HepG2 (cell line): Measurements from ENCODE around the gene SRD5A2. TPM values are rescaled to one million over a fixed set of nuclear protein-coding genes. Genes with fewer than 3 reads are reported as not detected.
A peak's percentile ranks its signal among the peaks of the same experiment; 100 is the strongest.

Source experiments
- ATAC-seq: fragments of 200-7000 bp; cut with Tn5 transposase; 3 replicates; pipeline ENCODE4 v1.9.1; 2020; ENCODE audit warnings: mild to moderate bottlenecking, moderate library complexity
- BruUV-seq: library from RNA; stranded (reverse); fragments of 400-500 nt; replicated peaks from 2 replicates; lab custom pipeline; 2021; lab: Mats Ljungman, UMichigan
- CTCF ChIA-PET: fragments of 300-600 bp; formaldehyde crosslinking; extraction: SDS; loops from one replicate; lab custom pipeline; 2021; ENCODE audit warnings: low total read pairs, inconsistent platforms, low intra/inter-chr PET ratio; lab: Yijun Ruan, JAX
- POLR2A ChIA-PET: fragments of 350-600 bp; sonication (Branson Sonifier 250); formaldehyde crosslinking; loops from one replicate; lab custom pipeline; 2020; ENCODE audit warnings: antibody characterized with exemption, inconsistent platforms; lab: Yijun Ruan, JAX
- DNase-seq: peaks from one replicate; pipeline ENCODE4 v3.0.0-alpha.2; 2015; ENCODE audit warnings: low spot score
- FAIRE-seq: peaks from 3 replicates; lab custom pipeline; 2011; peaks lifted over from hg19 to GRCh38; lab: Jason Lieb, UNC
- H2AFZ ChIP-seq: one replicate; pipeline ENCODE4 v1.6.1; 2011; ENCODE audit warnings: low read length, inconsistent platforms
- H3K27ac ChIP-seq: fragments of 300-600 bp; 3 replicates; pipeline ENCODE4 v1.8.0; 2011; ENCODE audit warnings: mixed run types, mild to moderate bottlenecking, mixed read lengths, low read length, inconsistent platforms; ENCODE audit not compliant: insufficient read depth; ENCODE audit errors: extremely low read length
- H3K27me3 ChIP-seq, 2 experiments: fragments of 200-600 bp in 1 of 2; 2 replicates in 1 of 2; 3 replicates in 1 of 2; pipeline versions ENCODE4 v1.6.0 to v1.8.0; 2011; ENCODE audit warnings: low read length in 2 of 2, mild to moderate bottlenecking in 2 of 2, moderate library complexity in 2 of 2, inconsistent platforms in 1 of 2; ENCODE audit not compliant: insufficient read depth in 2 of 2, control insufficient read depth in 1 of 2
- H3K36me3 ChIP-seq, 2 experiments: fragments of 200-600 bp in 1 of 2; replicated peaks in 1 of 2; 2 replicates in 1 of 2; 3 replicates in 1 of 2; pipeline versions ENCODE4 v1.5.1 to v1.8.0; 2011; ENCODE audit warnings: low read length in 2 of 2, inconsistent platforms in 1 of 2; ENCODE audit not compliant: insufficient read depth in 2 of 2, control insufficient read depth in 1 of 2
- H3K4me1 ChIP-seq: 2 replicates; pipeline ENCODE4 v1.5.1; 2012; ENCODE audit warnings: low read length, inconsistent platforms; ENCODE audit not compliant: insufficient read depth
- H3K4me2 ChIP-seq: 2 replicates; pipeline ENCODE4 v1.6.0; 2011; ENCODE audit warnings: low read depth, low read length, inconsistent platforms
- H3K4me3 ChIP-seq, 3 experiments: fragments of 200-600 bp in 1 of 3; sonication (generic), shearing (Covaris generic) in 1 of 3; replicated peaks in 1 of 3; 2 replicates each; pipeline ENCODE4 v1.5.1; 2011 to 2016; ENCODE audit warnings: low read length in 3 of 3, inconsistent platforms in 2 of 3, low read depth in 2 of 3, mild to moderate bottlenecking in 2 of 3, control low read depth in 1 of 3, mixed read lengths in 1 of 3; ENCODE audit not compliant: insufficient read depth in 1 of 3
- H3K79me2 ChIP-seq: one replicate; pipeline ENCODE4 v1.6.1; 2011; ENCODE audit warnings: low read length, inconsistent platforms; ENCODE audit not compliant: insufficient read depth
- H3K9ac ChIP-seq: 2 replicates; pipeline ENCODE4 v1.6.0; 2011; ENCODE audit warnings: mild to moderate bottlenecking, low read depth, low read length, inconsistent platforms; ENCODE audit not compliant: insufficient read depth
- H3K9me3 ChIP-seq: 2 replicates; pipeline ENCODE4 v1.5.1; 2012; ENCODE audit warnings: mild to moderate bottlenecking, low read length
- H4K20me1 ChIP-seq: 2 replicates; pipeline ENCODE4 v1.6.0; 2011; ENCODE audit warnings: inconsistent platforms, mild to moderate bottlenecking, low read length, moderate library complexity; ENCODE audit not compliant: insufficient read depth
- NCOA5 ChIP-seq: sonication (generic); formaldehyde crosslinking; IDR thresholded peaks from 2 replicates; pipeline ENCODE4 v1.4.0; 2020; ENCODE audit warnings: missing genetic modification reagents
- NR2F1 ChIP-seq, 2 experiments: fragments of 450-650 bp in 1 of 2; formaldehyde crosslinking in 1 of 2; IDR thresholded peaks; 2 replicates each; pipeline versions ENCODE4 v1.5.0 to v1.6.1; 2016 to 2020; ENCODE audit warnings: mild to moderate bottlenecking in 1 of 2, missing compliant biosample characterization in 1 of 2, missing genetic modification reagents in 1 of 2, moderate library complexity in 1 of 2
- SNAPC2 ChIP-seq: sonication (generic); formaldehyde crosslinking; IDR thresholded peaks from 2 replicates; pipeline ENCODE4 v1.8.1; 2022; ENCODE audit warnings: mild to moderate bottlenecking, missing genetic modification reagents
- SRF ChIP-seq: IDR thresholded peaks from 2 replicates; pipeline ENCODE4 v1.6.1; 2011; ENCODE audit warnings: mild to moderate bottlenecking, low read depth, low read length, moderate library complexity
- TP53 ChIP-seq: sonication (generic); formaldehyde crosslinking; conservative IDR thresholded peaks from 2 replicates; pipeline ENCODE4 v1.4.0; 2020; ENCODE audit warnings: missing genetic modification reagents
- ZNF136 ChIP-seq: sonication (generic); formaldehyde crosslinking; IDR thresholded peaks from 2 replicates; pipeline ENCODE4 v1.8.1; 2022; ENCODE audit warnings: low read depth, mild to moderate bottlenecking, moderate library complexity, missing genetic modification reagents
- ZNF546 ChIP-seq: sonication (generic); formaldehyde crosslinking; conservative IDR thresholded peaks from 2 replicates; pipeline ENCODE4 v1.8.1; 2023; ENCODE audit warnings: mild to moderate bottlenecking, missing genetic modification reagents
- ZNF605 ChIP-seq: sonication (generic); formaldehyde crosslinking; IDR thresholded peaks from 2 replicates; pipeline ENCODE4 v1.8.0; 2022; ENCODE audit warnings: mild to moderate bottlenecking, missing genetic modification reagents
- WGBS: methylation state at CpG from one replicate; pipeline ENCODE4 v1.1.6; 2017; ENCODE audit warnings: low lambda C conversion rate; 5-methylcytosine and 5-hydroxymethylcytosine counted together
- in situ Hi-C: cut with HindIII; loops from 2 replicates; pipeline ENCODE4 v1.10.0; 2017; ENCODE audit warnings: low pct_unique_long_range_greater_than_20kb; ENCODE audit not compliant: extremely low pct_ligation_motif_present
- intact Hi-C: fragments of 100-400 bp; cut with micrococcal nuclease; formaldehyde crosslinking; loops from one replicate; pipeline ENCODE4 v1.10.0; 2022; ENCODE audit not compliant: unreplicated experiment
- polyA plus RNA-seq, 8 experiments: library from polyadenylated mRNA; depleted of rRNA in 3 of 8; stranded (reverse) in 7 of 8; unstranded in 1 of 8; fragments of >200 nt; fragmentation: Illumina TruSeq in 4 of 8; extraction: Trizol in 4 of 8; gene quantifications; 2 replicates each; pipeline versions ENCODE4 v1.2.1 to v1.2.3, GENCODE V29; 2011 to 2016; ENCODE audit warnings: low read depth in 4 of 8, missing spikeins in 1 of 8, mixed read lengths in 1 of 8; ENCODE audit not compliant: insufficient read depth in 1 of 8
- total RNA-seq, 5 experiments: library from RNA; depleted of rRNA; stranded (reverse); fragments of >200 nt; fragmentation: Illumina TruSeq; extraction: Trizol; gene quantifications; 2 replicates each; pipeline ENCODE4 v1.2.3, GENCODE V29; 2016; ENCODE audit warnings: low read depth in 1 of 5
- TF ChIP-seq, protein P1 (sequence below): fragments of 450-650 bp; IDR thresholded peaks from 2 replicates; pipeline ENCODE4 v1.6.1; 2016

SRD5A2 gene
- total and polyA plus RNA-seq, 2 of the 13 experiments (the other 11 are each of a cell fraction or from before 2014, with no cell fraction given): 0.01 TPM; not detected in 1

DNA sequence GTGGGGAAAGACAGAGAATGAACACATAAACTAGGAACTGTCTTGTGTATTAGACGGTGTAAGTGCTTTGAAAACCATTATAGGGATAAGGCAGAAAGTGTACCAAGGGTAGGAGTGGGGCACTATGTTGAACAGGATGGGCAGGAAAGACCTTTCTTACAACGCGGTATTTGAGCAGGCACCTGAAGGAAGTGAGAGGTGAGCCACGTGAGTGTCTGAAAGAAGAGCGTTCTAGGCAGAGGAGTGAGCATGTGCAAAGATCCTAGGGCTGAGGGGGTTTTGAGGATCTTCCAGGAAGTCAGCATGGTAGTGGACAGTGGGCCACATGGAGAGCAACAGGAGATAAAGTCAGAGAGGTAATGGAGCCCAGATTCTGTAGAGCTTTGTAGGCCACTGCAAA, 65.2 kb downstream of the SRD5A2 start:
- H3K27me3 ChIP-seq: no peaks in the 10 kb centered on the region
- intact Hi-C loops (no loop called here), in situ Hi-C loops (no loop called here)
- no peaks in the 10 kb centered on the region for H3K4me1 ChIP-seq
- no peaks in the 10 kb centered on the region for H3K36me3 ChIP-seq
- H3K9ac ChIP-seq: no peak overlapping the region
- ChIA-PET POLR2A (no interaction called here), CTCF (no interaction called here)
- no peak overlapping the region for H2AFZ ChIP-seq
- H3K27ac ChIP-seq: no peak overlapping the region
- 3% methylated on average over 5 of the region's 5 CpGs for WGBS
- DNase-seq (no peak), ATAC-seq (no peak), FAIRE-seq (no peak)
- no peaks in the 10 kb centered on the region for H3K79me2 ChIP-seq
- no TSS peak for BruUV-seq
- H4K20me1 ChIP-seq: no peaks in the 10 kb centered on the region
- H3K4me2 ChIP-seq: no peak overlapping the region
- TF ChIP-seq NR2F1 (CRISPR knock-in tag; IDR thresholded peaks at IDR 0.05) (no peak), SNAPC2 (CRISPR knock-in tag) (no peak), ZNF546 (CRISPR knock-in tag) (no peak), TP53 (CRISPR knock-in tag) (no peak), NCOA5 (CRISPR knock-in tag) (no peak), SRF (no peak)
- TF ChIP-seq, protein P1, sequence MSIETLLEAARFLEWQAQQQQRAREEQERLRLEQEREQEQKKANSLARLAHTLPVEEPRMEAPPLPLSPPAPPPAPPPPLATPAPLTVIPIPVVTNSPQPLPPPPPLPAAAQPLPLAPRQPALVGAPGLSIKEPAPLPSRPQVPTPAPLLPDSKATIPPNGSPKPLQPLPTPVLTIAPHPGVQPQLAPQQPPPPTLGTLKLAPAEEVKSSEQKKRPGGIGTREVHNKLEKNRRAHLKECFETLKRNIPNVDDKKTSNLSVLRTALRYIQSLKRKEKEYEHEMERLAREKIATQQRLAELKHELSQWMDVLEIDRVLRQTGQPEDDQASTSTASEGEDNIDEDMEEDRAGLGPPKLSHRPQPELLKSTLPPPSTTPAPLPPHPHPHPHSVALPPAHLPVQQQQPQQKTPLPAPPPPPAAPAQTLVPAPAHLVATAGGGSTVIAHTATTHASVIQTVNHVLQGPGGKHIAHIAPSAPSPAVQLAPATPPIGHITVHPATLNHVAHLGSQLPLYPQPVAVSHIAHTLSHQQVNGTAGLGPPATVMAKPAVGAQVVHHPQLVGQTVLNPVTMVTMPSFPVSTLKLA: peak; percentile 65
- no peak overlapping the region for H3K4me3 ChIP-seq
- H3K9me3 ChIP-seq: no peaks in the 10 kb centered on the region

DNA sequence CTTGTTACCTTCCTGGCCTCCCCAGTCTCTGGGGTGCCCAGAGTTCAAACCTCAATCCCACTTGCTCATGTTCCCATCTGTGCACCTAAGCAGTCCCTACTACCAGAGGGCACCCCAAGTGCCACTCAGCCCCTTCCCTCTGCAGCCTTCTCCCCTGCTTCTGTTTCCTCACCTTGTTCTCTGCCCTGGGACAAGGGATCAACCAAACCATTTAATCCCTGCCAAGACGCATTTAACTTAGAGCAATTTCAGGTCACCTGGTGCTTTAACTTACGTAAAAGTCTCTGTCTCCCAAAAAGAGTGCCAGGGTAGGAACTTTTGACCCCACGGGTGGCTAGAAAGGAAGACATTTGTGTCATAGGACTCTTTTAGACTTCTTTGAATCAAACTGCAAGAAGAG, 67.2 kb downstream of the SRD5A2 start:
- DNase-seq (no peak), ATAC-seq (no peak), FAIRE-seq (no peak)
- H3K27me3 ChIP-seq: no peaks in the 10 kb centered on the region
- H4K20me1 ChIP-seq: no peaks in the 10 kb centered on the region
- no peaks in the 10 kb centered on the region for H3K4me1 ChIP-seq
- no peak overlapping the region for H2AFZ ChIP-seq
- no peak overlapping the region for H3K4me2 ChIP-seq
- H3K79me2 ChIP-seq: no peaks in the 10 kb centered on the region
- 8% methylated on average over 3 of the region's 3 CpGs for WGBS
- H3K27ac ChIP-seq: no peak overlapping the region
- no TSS peak for BruUV-seq
- CTCF ChIA-PET: no interaction called here
- no peak for TF ChIP-seq ZNF605
- no peak for TF ChIP-seq ZNF136
- H3K36me3 ChIP-seq: no peaks in the 10 kb centered on the region
- no peak overlapping the region for H3K4me3 ChIP-seq
- H3K9me3 ChIP-seq: no peaks in the 10 kb centered on the region
- in situ Hi-C loops (no loop called here), intact Hi-C loops (no loop called here)
- POLR2A ChIA-PET: no interaction called here
- H3K9ac ChIP-seq: no peak overlapping the region
